ENCODE data around the gene CTIF.

The CTIF gene

DNA sequence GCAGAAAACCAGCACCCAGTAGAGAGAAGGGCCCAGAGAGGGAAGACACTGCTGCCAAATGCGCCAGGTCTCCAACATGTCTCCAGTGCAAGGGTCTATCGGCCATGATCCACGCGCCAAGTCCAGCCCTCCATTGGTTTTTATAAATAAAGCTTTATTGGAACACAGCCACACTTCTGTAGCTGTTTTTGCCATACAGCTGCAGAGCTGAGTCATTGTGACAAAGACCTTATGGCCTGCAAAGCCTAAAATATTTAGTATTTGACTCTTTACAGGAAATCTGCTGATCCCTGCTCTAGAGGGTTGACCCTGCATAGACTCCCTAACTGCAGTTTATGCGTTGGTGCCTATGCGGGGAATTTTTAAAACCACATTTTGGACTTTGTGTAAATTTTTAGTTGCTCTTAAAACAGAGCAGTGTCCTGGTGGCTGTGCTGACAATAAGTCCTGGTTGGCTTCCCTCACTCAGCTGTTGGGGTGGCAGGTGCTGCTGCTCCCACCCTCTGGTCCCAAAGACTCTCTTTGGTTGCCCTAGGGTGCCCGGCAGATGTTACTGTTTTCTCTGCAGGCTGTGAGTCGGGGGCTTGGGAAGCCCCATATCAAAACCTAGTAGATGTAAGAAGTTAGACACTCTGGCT lies 154.9 kb downstream of the CTIF start:
- TF ChIP-seq, protein P1, sequence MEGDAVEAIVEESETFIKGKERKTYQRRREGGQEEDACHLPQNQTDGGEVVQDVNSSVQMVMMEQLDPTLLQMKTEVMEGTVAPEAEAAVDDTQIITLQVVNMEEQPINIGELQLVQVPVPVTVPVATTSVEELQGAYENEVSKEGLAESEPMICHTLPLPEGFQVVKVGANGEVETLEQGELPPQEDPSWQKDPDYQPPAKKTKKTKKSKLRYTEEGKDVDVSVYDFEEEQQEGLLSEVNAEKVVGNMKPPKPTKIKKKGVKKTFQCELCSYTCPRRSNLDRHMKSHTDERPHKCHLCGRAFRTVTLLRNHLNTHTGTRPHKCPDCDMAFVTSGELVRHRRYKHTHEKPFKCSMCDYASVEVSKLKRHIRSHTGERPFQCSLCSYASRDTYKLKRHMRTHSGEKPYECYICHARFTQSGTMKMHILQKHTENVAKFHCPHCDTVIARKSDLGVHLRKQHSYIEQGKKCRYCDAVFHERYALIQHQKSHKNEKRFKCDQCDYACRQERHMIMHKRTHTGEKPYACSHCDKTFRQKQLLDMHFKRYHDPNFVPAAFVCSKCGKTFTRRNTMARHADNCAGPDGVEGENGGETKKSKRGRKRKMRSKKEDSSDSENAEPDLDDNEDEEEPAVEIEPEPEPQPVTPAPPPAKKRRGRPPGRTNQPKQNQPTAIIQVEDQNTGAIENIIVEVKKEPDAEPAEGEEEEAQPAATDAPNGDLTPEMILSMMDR (IDR thresholded peaks at IDR 0.05; ENCODE audit: insufficient read depth, missing control alignments), result no peak
- DNase-seq (ENCODE audit: insufficient read length, low spot score) (no peak), FAIRE-seq (no peak)

DNA sequence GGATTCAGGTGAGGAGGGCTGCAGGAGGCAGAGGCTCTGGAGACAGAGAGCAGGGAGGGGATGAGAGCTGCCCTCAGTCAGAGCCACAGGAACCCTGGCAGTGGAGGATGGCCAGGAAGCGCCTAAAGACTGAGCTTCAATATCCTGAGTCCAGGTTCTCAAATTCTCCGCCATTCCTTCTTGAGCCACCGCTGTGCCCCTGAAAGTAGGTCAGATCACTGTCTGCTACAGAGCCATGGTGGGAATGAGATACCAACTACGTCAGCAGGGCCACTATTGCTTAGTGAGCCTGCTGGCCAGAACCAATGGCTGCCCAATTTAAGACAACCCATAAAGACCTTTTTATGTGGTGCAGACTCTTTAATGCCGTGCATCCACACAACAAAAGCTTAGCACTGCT lies 155.5 kb downstream of the CTIF start:
- DNase-seq (ENCODE audit: insufficient read length, low spot score), result no peak
- TF ChIP-seq, protein P1 (IDR thresholded peaks at IDR 0.05; ENCODE audit: insufficient read depth, missing control alignments), result no peak
- no peak for FAIRE-seq

DNA sequence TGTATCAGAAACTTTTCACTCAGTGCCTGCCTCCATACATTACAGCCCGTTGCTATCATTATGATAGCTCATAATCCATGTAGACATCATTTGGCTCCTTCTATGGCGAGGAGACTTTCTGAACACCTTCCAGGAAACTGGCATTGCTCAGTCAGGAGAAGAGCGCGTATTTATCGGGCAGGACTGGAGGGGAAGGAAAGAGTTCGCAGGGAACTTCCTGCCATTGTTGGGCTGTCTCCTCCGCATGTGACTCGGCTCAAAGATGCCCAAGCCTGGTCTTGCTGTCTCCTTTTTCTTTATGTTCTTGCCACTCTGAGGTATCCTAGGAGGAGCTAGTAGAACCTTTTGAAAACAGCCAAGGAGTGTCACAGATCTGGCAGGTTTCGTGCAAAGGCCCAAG lies 156.8 kb downstream of the CTIF start:
- TF ChIP-seq, protein P1 (IDR thresholded peaks at IDR 0.05; ENCODE audit: insufficient read depth, missing control alignments), result no peak
- DNase-seq (ENCODE audit: insufficient read length, low spot score) (no peak), FAIRE-seq (no peak)

DNA sequence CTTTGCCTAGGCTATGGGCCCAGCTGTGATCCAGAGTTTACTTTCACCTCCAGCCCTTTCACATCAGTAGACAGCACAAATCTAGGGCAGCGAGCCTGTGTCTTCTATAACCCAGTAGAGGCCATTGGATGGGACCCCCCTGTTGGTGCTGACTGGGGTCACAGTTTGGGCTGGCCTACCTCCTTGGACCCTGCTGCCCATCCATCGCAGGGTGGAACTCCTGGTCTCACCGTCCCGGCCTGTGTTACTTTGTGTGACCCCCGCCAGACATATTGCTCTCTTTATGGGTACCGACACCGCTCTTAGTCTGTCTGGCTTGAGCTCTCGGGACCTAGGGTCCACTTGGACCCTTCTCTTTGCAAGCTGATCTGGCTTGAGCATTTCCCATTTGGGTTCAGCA lies 157.4 kb downstream of the CTIF start:
- TF ChIP-seq, protein P1 (IDR thresholded peaks at IDR 0.05; ENCODE audit: insufficient read depth, missing control alignments), result no peak
- no peak for FAIRE-seq

DNA sequence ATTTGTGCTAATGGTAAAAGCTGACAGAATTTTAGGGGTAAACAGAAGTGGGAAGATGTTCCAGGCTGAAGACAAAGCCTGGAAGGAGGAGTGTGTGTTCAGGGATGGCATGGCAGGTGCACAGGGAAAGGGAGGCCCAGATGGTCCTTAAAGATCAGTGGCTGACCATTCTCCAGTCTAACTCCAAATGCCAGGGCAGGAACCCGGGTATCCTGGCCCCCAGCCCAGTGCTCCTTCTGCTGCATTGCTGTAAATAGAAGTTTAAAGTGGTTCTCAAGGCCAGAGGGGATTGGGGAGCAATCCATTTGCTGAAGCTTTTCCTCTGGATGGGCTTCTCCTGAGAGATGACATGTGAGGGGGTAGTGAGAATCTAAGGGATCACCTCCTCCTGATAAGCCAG lies 158.6 kb downstream of the CTIF start:
- TF ChIP-seq, protein P1 (IDR thresholded peaks at IDR 0.05; ENCODE audit: insufficient read depth, missing control alignments), result no peak
- no peak for FAIRE-seq
- DNase-seq (ENCODE audit: insufficient read length, low spot score), result no peak

More for the DNA sequence above, 157.4 kb downstream of the CTIF start:
- no peak for DNase-seq (ENCODE audit: insufficient read length, low spot score)

DNA sequence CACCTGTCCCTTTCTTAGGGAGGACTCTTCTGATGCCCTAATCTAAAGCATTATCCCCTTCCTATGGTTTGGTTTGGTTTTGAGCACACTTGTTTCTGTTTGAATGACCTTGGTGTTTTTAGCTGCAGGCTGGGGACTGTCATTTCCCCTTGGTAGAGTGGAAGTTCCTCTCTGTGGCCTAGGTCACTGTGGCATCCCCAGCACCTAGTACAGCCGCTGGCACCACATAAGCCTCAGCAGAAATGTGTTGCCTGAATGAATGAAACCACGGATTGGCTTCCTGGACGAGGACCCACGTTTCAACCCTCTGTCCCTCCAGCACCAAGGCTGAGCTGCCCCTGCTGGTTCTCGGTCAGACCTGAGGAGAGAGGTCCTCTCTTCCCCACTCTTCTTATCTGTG lies 159.9 kb downstream of the CTIF start:
- TF ChIP-seq, protein P1 (IDR thresholded peaks at IDR 0.05; ENCODE audit: insufficient read depth, missing control alignments), result no peak
- FAIRE-seq (no peak), DNase-seq (ENCODE audit: insufficient read length, low spot score) (no peak)

DNA sequence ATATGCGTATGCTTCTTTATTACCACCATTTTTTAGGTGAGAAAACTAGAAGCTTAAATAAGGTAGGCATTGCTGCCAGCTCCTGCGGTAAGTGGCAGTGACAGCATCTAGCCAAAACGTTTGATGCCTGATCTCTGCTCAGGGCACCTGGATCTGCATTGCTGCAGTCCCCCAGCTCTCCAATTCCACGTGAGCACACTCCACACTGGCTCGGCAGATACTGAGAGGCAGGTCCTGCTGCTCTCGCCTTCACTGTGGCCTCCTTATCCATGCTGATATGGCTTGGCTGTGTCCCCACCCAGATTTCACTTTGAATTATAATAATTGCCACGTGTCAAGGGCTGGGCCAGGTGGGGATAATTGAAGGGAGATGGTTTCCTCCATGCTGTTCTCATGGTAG lies 160.9 kb downstream of the CTIF start:
- no peak for FAIRE-seq
- DNase-seq (ENCODE audit: insufficient read length, low spot score), result no peak
- TF ChIP-seq, protein P1 (IDR thresholded peaks at IDR 0.05; ENCODE audit: insufficient read depth, missing control alignments), result no peak
